ENCODE measurements around the gene LRP11. TPM values are rescaled to one million over a fixed set of nuclear protein-coding genes. Genes with fewer than 3 reads are reported as not detected.

LRP11 gene
- total and polyA plus RNA-seq, 7 donors: 1.6 to 29.6 (median 7.9) TPM

- Histone ChIP-seq H3K36me3 (ENCODE audit: insufficient read depth in 1 of 2, low read depth in 1 of 2) (no peaks in the 10 kb centered on the region), H3K27me3 (ENCODE audit: insufficient read depth in 3 of 3, low read length in 2 of 3) (no peaks in the 10 kb centered on the region), H3K4me3 (no peak overlapping the region), H3K27ac (no peak overlapping the region), H3K9me3 (no peaks in the 10 kb centered on the region), H3K4me1 (peaks cover 46% of the 10 kb centered on the region)
- ATAC-seq: no peak
- no peak for DNase-seq
- WGBS, 3 donors: 95 to 98% (median 96%) methylated on average over 5 of the region's 5 CpGs
- TF ChIP-seq CTCF (IDR thresholded peaks at IDR 0.05): no peak
- intact Hi-C loops (cut with DNase I): loop anchor here in 1 of 2 donors (2.0 kb wide), 1 partner anchor 16 kb away; no protein-coding TSS in a partner anchor
Observed at GRCh38 chr6:149860513-149860833, 3.7 kb downstream of the LRP11 start.

- no peak for TF ChIP-seq CTCF (IDR thresholded peaks at IDR 0.05)
- H3K9me3 ChIP-seq: no peaks in the 10 kb centered on the region
- no peak for DNase-seq
- no peaks in the 10 kb centered on the region for H3K27me3 ChIP-seq (ENCODE audit: insufficient read depth in 3 of 3, low read length in 2 of 3)
- peaks cover 47% of the 10 kb centered on the region for H3K4me1 ChIP-seq
- intact Hi-C loops (cut with DNase I): loop anchor here in 1 of 2 donors (2.0 kb wide), 1 partner anchor 15 kb away; no protein-coding TSS in a partner anchor
- ATAC-seq: no peak
- peak overlapping the region; percentile 60 for H3K27ac ChIP-seq
- 93 to 100% (median 95%) methylated on average over 3 of the region's 3 CpGs for WGBS, 3 donors
- no peak overlapping the region for H3K4me3 ChIP-seq
- H3K36me3 ChIP-seq (ENCODE audit: insufficient read depth in 1 of 2, low read depth in 1 of 2): no peaks in the 10 kb centered on the region
Observed at GRCh38 chr6:149859938-149860337, 4.2 kb downstream of the LRP11 start.

- Histone ChIP-seq H3K4me1 (peaks cover 47% of the 10 kb centered on the region), H3K4me3 (no peak overlapping the region), H3K27ac (peak overlapping the region; percentile 60), H3K9me3 (no peaks in the 10 kb centered on the region), H3K27me3 (ENCODE audit: insufficient read depth in 3 of 3, low read length in 2 of 3) (no peaks in the 10 kb centered on the region), H3K36me3 (ENCODE audit: insufficient read depth in 1 of 2, low read depth in 1 of 2) (no peaks in the 10 kb centered on the region)
- no peak for DNase-seq
- peak in 2 of 4 donors; percentile 13 to 32 for ATAC-seq
- intact Hi-C loops (cut with DNase I): no loop called here
- TF ChIP-seq CTCF (IDR thresholded peaks at IDR 0.05): no peak
- WGBS, 3 donors: 40 to 48% (median 42%) methylated on average over 7 of the region's 7 CpGs
Observed at GRCh38 chr6:149859368-149859767, 4.8 kb downstream of the LRP11 start.

GRCh38 chr6:149857541-149857940, 6.6 kb downstream of the LRP11 start:
- 85 to 91% (median 87%) methylated on average over 5 of the region's 5 CpGs for WGBS, 3 donors
- Histone ChIP-seq H3K4me1 (peaks cover 48% of the 10 kb centered on the region), H3K27me3 (ENCODE audit: insufficient read depth in 3 of 3, low read length in 2 of 3) (no peaks in the 10 kb centered on the region), H3K4me3 (no peak overlapping the region), H3K36me3 (ENCODE audit: insufficient read depth in 1 of 2, low read depth in 1 of 2) (no peaks in the 10 kb centered on the region), H3K9me3 (no peaks in the 10 kb centered on the region), H3K27ac (peak overlapping the region; percentile 68)
- no peak for ATAC-seq
- intact Hi-C loops (cut with DNase I): no loop called here
- TF ChIP-seq CTCF (IDR thresholded peaks at IDR 0.05): no peak
- DNase-seq: no peak

GRCh38 chr6:149856256-149856994, 7.7 kb downstream of the LRP11 start:
- 64% methylated on average over 10 of the region's 10 CpGs for WGBS, 3 donors
- H3K9me3 ChIP-seq: no peaks in the 10 kb centered on the region
- intact Hi-C loops (cut with DNase I): no loop called here
- H3K27me3 ChIP-seq (ENCODE audit: insufficient read depth in 3 of 3, low read length in 2 of 3): no peaks in the 10 kb centered on the region
- no peak for DNase-seq
- no peak overlapping the region for H3K4me3 ChIP-seq
- ATAC-seq: peak; percentile 41 to 55 (median 46)
- H3K27ac ChIP-seq: peak overlapping the region; percentile 68
- no peaks in the 10 kb centered on the region for H3K36me3 ChIP-seq (ENCODE audit: insufficient read depth in 1 of 2, low read depth in 1 of 2)
- H3K4me1 ChIP-seq: peaks cover 46% of the 10 kb centered on the region
- no peak for TF ChIP-seq CTCF (IDR thresholded peaks at IDR 0.05)

Data from psoas muscle (tissue), 8 donors.